Measurements from ENCODE around the gene HAL.

The HAL gene

DNA sequence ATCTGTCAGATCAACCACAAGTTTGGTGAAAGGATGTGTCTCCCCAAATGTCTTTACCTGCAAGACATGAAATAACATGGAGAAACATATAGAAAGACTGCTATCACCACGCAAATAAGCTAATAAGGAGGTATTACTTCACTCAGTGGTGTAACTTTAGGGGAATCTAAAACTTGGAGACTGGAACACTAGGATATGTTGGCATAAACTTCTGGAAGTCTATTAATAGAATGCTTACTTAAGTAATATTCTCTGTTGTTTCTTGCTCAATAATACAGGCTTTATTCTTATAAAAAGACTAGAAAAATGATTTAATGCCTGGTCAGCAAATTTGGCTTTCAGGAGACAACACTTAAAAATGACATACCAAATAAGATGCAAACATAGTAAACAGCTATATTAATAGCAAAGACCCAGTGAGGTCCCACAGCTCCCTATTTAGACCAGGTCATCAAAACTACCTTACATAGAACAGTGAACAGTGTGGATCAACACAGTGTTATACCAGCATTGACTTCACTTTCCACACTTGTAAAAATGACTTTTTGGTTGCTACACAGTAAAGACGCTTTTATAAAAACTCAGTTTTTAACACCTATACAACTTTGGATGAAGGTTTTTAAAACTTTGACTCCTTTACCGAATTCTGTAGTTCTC is 18.9 kb upstream of the HAL start:
- DNase-seq (ENCODE audit: low spot score), result no peak

DNA sequence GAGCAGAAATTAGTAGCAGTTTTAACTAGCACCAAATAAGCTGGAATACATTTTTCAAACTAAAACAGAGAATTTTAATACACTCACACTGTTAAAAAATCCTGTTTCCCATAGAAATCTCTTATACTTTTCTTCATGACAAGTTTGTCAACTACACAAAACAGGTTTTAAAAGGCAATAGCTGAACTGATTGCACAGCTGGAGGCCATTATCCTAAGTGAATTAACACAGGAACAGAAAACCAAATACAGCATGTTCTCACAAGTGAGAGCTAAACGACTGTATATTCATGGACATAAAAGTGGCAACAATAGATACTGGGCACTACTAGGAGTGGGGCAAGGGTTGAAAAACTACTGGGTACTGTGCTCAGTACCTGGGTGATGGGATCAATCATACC is 11.6 kb upstream of the HAL start:
- no peak for DNase-seq (ENCODE audit: low spot score)

- DNase-seq (ENCODE audit: low spot score), result no peak
These were observed 10.6 kb upstream of the HAL start for GRCh38 chr12:96006727-96007126.

DNA sequence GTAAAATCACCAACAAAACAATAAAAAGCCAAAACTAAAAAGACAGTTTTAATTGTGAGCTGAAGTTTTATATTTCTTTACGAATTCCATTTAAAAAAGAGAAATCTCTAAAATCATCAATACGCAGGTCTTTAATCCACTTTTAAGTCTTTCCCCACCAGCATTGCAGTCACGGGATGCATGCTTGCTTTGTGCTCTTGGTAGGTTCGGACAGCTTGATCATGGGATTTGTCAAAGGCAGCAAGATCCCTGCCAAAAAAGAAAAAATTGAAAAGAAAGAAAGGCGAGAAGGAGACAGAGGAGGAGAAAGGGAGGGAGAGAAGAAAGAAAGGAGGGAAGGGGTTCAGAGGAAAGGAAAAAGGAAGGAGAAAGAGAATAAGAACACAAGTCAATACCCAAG is 4.7 kb upstream of the HAL start:
- DNase-seq (ENCODE audit: low spot score), result no peak

DNA sequence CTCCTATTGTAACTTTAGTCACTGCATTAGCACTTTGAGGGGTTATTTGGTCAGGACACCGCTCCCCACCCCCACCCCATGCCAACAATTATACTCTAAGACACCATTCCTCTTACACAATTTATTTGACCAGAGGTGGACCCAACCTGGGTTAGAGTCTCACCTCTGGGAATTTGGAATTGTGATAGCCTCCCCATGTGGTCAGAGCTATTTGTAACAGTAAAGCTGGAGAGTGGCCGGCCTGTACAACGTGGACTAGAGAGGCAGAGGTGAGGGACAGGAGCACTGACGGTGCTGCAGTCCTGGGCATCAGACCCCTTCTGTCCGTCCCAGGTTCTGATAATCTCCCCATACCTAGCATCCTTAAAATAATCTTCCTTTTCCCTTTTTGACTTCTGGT is 3.3 kb upstream of the HAL start:
- no peak for DNase-seq (ENCODE audit: low spot score)

GRCh38 chr12:95998611-95999286 is 2.6 kb upstream of the HAL start:
- no peak for DNase-seq (ENCODE audit: low spot score)

DNA sequence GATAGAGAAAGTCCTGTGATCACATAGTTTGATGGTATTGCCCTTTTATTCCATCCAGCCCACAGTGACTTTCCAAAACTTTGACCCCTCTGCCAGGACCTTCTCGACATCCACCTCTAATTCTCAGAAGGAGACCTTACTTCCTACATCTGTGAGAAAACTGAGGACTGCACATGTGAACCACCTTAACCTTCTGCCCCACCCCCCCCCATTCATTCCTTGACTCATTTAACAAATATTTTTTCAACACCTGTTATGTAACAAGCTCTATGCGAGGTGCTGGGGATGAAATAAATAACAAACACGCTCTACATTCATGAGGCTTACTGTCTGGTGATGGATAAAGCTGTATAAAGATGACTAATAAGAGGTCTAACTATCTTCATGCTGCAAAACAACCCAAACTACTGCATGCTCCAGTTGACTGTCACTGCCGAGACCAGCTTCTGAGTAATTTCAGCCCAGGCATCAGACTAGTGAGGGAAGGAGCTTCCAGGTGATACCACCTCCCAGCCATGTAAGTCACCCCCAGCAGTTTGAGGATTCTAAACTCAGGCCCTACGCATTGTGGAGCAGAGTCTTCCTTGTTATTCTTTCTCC is 1.9 kb upstream of the HAL start:
- DNase-seq (ENCODE audit: low spot score), result no peak

DNA sequence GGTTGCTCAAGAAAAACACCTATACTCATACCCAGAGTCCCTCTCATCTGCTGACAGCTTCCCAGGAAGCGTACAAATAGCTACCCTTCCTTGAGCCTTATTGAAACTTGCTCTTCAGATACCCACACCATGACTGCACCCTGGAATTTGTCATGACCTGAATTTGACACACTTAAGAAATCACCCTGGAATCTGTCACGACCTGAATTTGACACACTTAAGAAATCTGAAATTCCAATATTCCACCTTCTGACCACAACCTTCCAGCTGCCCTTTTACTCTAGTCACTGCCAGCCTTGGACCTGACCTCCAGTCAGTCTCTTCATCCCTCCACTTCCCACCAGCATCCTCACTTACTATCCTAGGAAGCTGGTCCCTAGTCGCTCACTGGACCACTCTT is 1.1 kb upstream of the HAL start:
- no peak for DNase-seq (ENCODE audit: low spot score)

DNA sequence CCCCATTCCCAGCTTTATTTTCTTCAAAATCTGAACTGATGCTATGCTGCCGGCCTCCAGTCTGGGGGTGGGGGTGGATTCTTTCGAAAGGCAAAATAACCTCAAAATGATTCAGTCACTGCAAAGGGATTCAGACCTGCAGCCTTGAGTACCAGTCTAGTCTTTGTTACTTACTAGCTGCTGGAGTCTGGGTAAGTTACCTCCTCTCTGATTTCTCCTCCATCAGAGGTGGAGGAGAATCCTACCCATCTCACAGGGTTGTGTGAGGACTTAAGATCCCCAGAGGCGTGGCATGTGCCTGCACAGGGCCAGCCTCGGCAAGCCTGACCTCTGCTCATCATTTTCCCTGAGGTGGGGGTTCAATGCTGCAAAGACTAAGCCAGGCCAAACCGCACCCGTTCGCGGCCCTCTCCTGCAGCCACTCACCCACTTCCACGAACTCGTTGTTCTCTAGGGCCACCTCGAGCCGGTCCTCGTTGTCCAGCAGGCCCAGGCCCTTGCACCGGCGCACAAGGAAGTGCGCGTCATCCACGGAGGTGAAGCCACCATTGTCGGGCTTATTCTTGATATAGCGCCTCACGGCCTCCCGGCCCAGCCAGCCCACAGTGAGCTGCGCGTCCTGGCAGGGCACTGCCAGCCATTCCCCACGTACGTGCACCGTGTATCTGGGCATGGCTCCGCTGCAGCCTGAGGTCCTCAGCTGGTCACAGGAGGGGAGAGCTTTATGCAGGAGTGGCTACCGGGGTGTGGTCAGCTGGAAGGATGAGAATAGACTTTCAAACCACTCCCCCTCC is 709 bp downstream of the HAL start:
- DNase-seq (ENCODE audit: low spot score), result no peak

DNA sequence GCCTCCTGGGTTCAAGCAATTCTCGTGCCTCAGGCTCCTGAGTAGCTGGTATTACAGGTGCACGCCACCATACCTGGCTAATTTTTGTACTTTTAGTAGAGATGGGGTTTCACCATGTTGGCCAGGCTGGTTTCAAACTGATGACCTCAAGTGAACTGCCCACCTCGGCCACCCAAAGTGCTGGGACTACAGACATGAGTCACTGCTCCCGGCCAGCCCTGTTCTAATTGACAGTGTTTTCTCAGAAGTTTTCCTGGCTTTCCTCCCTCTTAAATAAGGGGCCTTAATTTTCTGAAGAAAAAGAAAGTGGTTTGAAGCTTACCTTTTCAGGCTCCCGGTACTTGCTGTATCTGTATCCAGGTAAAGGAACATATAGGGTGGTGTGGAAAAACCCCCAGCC is 1.7 kb downstream of the HAL start:
- no peak for DNase-seq (ENCODE audit: low spot score)

- no peak for DNase-seq (ENCODE audit: low spot score)
These were observed 2.2 kb downstream of the HAL start for GRCh38 chr12:95993907-95994306.

- DNase-seq (ENCODE audit: low spot score), result no peak
These were observed 6.0 kb downstream of the HAL start for GRCh38 chr12:95990136-95990535.

- DNase-seq (ENCODE audit: low spot score), result no peak
These were observed 6.5 kb downstream of the HAL start for GRCh38 chr12:95989504-95990123.

DNA sequence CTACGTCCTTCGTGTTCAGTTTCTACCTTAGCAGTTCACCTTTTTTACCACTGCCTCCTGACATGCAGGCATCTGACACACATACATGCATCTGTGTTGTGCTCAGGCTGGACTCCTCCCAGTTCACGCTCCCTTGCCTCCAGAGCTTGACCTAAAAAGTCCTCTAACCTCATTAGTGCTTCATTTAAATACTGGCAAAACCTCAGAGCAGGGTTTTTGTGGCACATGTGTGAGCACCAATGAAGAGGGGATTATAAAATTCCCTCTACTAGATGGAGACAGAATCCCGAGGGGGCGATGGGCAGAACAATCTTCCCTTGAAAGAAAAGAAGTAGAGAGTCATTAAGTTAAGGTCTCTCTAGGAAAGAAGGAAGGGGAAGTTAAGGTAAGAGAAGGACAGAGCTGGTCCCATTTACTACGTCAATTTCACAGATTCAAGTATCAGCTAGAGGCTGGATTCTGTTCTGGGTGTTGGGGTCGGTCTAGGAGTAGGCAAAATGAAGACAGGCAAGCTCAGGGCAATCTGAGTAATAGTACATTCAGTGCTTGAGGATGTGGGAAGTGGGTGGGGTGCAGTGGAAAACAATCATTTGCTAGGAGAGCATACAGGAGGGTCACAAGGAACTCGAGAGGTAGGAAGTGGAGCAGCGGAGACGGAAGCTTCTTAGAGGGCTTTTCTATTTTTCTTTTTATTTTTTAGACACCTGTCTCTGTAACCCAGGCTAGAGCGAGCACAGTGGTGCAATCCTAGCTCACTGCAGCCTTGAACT is 7.5 kb downstream of the HAL start:
- DNase-seq (ENCODE audit: low spot score), result peak; percentile 13

- peak; percentile 47 for DNase-seq (ENCODE audit: low spot score)
These were observed 9.2 kb downstream of the HAL start for GRCh38 chr12:95986635-95987570.

DNA sequence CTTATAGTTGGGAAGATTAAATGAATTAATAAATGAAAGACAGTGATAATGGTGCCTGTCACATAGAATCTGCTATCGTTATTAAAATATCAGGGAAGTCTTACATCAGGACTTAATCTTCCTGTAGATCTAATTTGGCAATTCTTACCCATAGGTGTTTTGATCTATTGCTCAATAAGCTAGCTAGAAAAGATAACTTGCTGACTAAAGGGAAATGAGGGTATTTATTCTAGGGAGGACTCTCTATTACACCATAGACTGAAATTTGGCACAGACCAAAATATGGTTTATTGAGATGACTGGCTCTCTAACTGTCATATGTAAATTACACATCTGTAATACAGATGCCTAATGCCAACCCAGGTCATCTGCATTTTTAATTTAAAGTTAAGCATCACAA is 11.5 kb downstream of the HAL start:
- DNase-seq (ENCODE audit: low spot score), result no peak

DNA sequence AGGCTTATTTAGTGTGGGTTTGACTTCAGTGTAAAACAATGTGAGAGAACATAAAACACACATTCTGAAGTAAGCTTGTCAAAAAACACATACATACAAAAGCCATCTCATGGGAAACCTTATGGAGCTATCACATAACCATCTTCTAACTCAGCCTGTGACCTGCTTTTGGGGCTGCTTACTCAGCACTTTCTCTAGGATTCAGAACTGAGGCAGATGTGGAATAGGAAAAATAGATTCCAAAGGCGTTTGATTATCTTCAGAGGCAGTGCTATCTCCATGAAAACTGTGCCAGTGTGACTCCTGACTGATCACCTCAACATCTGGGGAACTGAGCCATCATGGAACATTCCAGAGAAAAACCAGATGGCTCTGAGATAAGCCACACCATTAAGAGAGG is 13.5 kb downstream of the HAL start:
- peak; percentile 3 for DNase-seq (ENCODE audit: low spot score)

DNA sequence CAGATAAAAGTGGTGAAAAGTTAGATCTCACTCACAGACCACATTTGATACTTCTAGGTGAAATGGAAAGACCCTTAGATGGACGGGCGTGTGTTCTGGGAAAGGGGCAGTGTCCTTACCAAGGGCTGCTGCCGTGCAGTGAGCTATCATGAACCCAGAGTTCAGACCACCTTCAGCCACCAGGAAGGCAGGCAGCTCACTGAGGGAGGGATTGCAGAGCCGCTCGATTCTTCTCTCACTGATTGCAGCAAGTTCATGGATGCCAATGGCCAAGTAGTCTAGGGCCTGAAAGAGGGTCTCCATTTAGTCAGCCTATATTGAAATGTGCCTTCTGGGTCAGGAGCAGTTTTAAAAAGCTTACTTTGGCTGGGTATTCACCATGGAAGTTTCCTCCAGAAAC is 15.7 kb downstream of the HAL start:
- DNase-seq (ENCODE audit: low spot score), result peak; percentile 26

GRCh38 chr12:95978774-95979173 is 17.4 kb downstream of the HAL start:
- peak; percentile 7 for DNase-seq (ENCODE audit: low spot score)

- DNase-seq (ENCODE audit: low spot score), result peak; percentile 15
These were observed 17.8 kb downstream of the HAL start for GRCh38 chr12:95978351-95978750.
